ENCODE data around the gene VANGL1.

DNA sequence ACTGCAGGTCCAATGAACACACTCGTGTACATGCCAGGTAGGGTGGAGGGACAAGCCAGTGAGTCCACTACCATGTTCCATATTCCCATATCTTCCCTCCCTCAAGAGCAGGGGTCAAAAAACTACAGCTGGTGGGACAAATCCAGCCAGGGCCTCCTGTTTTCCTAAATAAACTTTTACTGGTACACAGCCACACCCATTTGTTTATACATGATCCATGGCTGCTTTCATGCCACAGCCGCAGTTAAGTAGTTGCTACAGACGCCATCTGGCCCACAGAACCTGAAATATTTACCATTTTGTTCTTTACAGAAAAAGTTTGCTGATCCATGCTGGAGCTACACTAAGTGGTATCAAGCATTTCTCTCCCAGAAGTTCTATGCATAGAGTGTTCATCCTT, 84.4 kb downstream of the VANGL1 start:
- no peak for TF ChIP-seq POLR2A (IDR thresholded peaks at IDR 0.05)
- TF ChIP-seq, protein P1, sequence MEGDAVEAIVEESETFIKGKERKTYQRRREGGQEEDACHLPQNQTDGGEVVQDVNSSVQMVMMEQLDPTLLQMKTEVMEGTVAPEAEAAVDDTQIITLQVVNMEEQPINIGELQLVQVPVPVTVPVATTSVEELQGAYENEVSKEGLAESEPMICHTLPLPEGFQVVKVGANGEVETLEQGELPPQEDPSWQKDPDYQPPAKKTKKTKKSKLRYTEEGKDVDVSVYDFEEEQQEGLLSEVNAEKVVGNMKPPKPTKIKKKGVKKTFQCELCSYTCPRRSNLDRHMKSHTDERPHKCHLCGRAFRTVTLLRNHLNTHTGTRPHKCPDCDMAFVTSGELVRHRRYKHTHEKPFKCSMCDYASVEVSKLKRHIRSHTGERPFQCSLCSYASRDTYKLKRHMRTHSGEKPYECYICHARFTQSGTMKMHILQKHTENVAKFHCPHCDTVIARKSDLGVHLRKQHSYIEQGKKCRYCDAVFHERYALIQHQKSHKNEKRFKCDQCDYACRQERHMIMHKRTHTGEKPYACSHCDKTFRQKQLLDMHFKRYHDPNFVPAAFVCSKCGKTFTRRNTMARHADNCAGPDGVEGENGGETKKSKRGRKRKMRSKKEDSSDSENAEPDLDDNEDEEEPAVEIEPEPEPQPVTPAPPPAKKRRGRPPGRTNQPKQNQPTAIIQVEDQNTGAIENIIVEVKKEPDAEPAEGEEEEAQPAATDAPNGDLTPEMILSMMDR (IDR thresholded peaks at IDR 0.05), result no peak

Measured in lower leg skin (tissue), 3 donors.